HepG2 (cell line): Measurements from ENCODE around the gene CDO1. TPM values are rescaled to one million over a fixed set of nuclear protein-coding genes. Genes with fewer than 3 reads are reported as not detected.

Source experiments
- ATAC-seq: fragments of 200-7000 bp; cut with Tn5 transposase; 3 replicates; pipeline ENCODE4 v1.9.1; 2020; ENCODE audit warnings: mild to moderate bottlenecking, moderate library complexity
- BruUV-seq: library from RNA; stranded (reverse); fragments of 400-500 nt; replicated peaks from 2 replicates; lab custom pipeline; 2021; lab: Mats Ljungman, UMichigan
- CTCF ChIA-PET: fragments of 300-600 bp; formaldehyde crosslinking; extraction: SDS; loops from one replicate; lab custom pipeline; 2021; ENCODE audit warnings: low total read pairs, inconsistent platforms, low intra/inter-chr PET ratio; lab: Yijun Ruan, JAX
- POLR2A ChIA-PET: fragments of 350-600 bp; sonication (Branson Sonifier 250); formaldehyde crosslinking; loops from one replicate; lab custom pipeline; 2020; ENCODE audit warnings: antibody characterized with exemption, inconsistent platforms; lab: Yijun Ruan, JAX
- DNase-seq: peaks from one replicate; pipeline ENCODE4 v3.0.0-alpha.2; 2015; ENCODE audit warnings: low spot score
- FAIRE-seq: peaks from 3 replicates; lab custom pipeline; 2011; peaks lifted over from hg19 to GRCh38; lab: Jason Lieb, UNC
- H2AFZ ChIP-seq: one replicate; pipeline ENCODE4 v1.6.1; 2011; ENCODE audit warnings: low read length, inconsistent platforms
- H3K27ac ChIP-seq: fragments of 300-600 bp; 3 replicates; pipeline ENCODE4 v1.8.0; 2011; ENCODE audit warnings: mixed run types, mild to moderate bottlenecking, mixed read lengths, low read length, inconsistent platforms; ENCODE audit not compliant: insufficient read depth; ENCODE audit errors: extremely low read length
- H3K27me3 ChIP-seq, 2 experiments: fragments of 200-600 bp in 1 of 2; 2 replicates in 1 of 2; 3 replicates in 1 of 2; pipeline versions ENCODE4 v1.6.0 to v1.8.0; 2011; ENCODE audit warnings: low read length in 2 of 2, mild to moderate bottlenecking in 2 of 2, moderate library complexity in 2 of 2, inconsistent platforms in 1 of 2; ENCODE audit not compliant: insufficient read depth in 2 of 2, control insufficient read depth in 1 of 2
- H3K36me3 ChIP-seq, 2 experiments: fragments of 200-600 bp in 1 of 2; replicated peaks in 1 of 2; 2 replicates in 1 of 2; 3 replicates in 1 of 2; pipeline versions ENCODE4 v1.5.1 to v1.8.0; 2011; ENCODE audit warnings: low read length in 2 of 2, inconsistent platforms in 1 of 2; ENCODE audit not compliant: insufficient read depth in 2 of 2, control insufficient read depth in 1 of 2
- H3K4me1 ChIP-seq: 2 replicates; pipeline ENCODE4 v1.5.1; 2012; ENCODE audit warnings: low read length, inconsistent platforms; ENCODE audit not compliant: insufficient read depth
- H3K4me2 ChIP-seq: 2 replicates; pipeline ENCODE4 v1.6.0; 2011; ENCODE audit warnings: low read depth, low read length, inconsistent platforms
- H3K4me3 ChIP-seq, 3 experiments: fragments of 200-600 bp in 1 of 3; sonication (generic), shearing (Covaris generic) in 1 of 3; replicated peaks in 1 of 3; 2 replicates each; pipeline ENCODE4 v1.5.1; 2011 to 2016; ENCODE audit warnings: low read length in 3 of 3, inconsistent platforms in 2 of 3, low read depth in 2 of 3, mild to moderate bottlenecking in 2 of 3, control low read depth in 1 of 3, mixed read lengths in 1 of 3; ENCODE audit not compliant: insufficient read depth in 1 of 3
- H3K79me2 ChIP-seq: one replicate; pipeline ENCODE4 v1.6.1; 2011; ENCODE audit warnings: low read length, inconsistent platforms; ENCODE audit not compliant: insufficient read depth
- H3K9ac ChIP-seq: 2 replicates; pipeline ENCODE4 v1.6.0; 2011; ENCODE audit warnings: mild to moderate bottlenecking, low read depth, low read length, inconsistent platforms; ENCODE audit not compliant: insufficient read depth
- H3K9me3 ChIP-seq: 2 replicates; pipeline ENCODE4 v1.5.1; 2012; ENCODE audit warnings: mild to moderate bottlenecking, low read length
- H4K20me1 ChIP-seq: 2 replicates; pipeline ENCODE4 v1.6.0; 2011; ENCODE audit warnings: inconsistent platforms, mild to moderate bottlenecking, low read length, moderate library complexity; ENCODE audit not compliant: insufficient read depth
- ARID2 ChIP-seq: sonication (generic); formaldehyde crosslinking; IDR thresholded peaks from 2 replicates; pipeline ENCODE4 v1.8.1; 2022; ENCODE audit warnings: mild to moderate bottlenecking, missing genetic modification reagents, borderline replicate concordance
- CEBPB ChIP-seq: IDR thresholded peaks from 2 replicates; pipeline ENCODE4 v1.6.1; 2011; ENCODE audit warnings: low read depth, low read length, improper control_type of control experiment, borderline replicate concordance
- JDP2 ChIP-seq: sonication (generic); formaldehyde crosslinking; IDR thresholded peaks from 2 replicates; pipeline ENCODE4 v1.8.1; 2022; ENCODE audit warnings: missing genetic modification reagents, borderline replicate concordance
- SNAPC2 ChIP-seq: sonication (generic); formaldehyde crosslinking; IDR thresholded peaks from 2 replicates; pipeline ENCODE4 v1.8.1; 2022; ENCODE audit warnings: mild to moderate bottlenecking, missing genetic modification reagents
- SPEN ChIP-seq: sonication (generic); formaldehyde crosslinking; IDR thresholded peaks from 2 replicates; pipeline ENCODE4 v1.5.1; 2020; ENCODE audit warnings: low read depth, mild to moderate bottlenecking, missing genetic modification reagents
- ZBTB3 ChIP-seq: sonication (generic); formaldehyde crosslinking; IDR thresholded peaks from 2 replicates; pipeline ENCODE4 v1.4.0; 2020; ENCODE audit warnings: low read depth, mild to moderate bottlenecking, moderate library complexity, missing genetic modification reagents, borderline replicate concordance
- ZMAT3 ChIP-seq: sonication (generic); formaldehyde crosslinking; conservative IDR thresholded peaks from 2 replicates; pipeline ENCODE4 v1.7.0; 2021; ENCODE audit warnings: missing genetic modification reagents
- ZNF12 ChIP-seq: sonication (generic); formaldehyde crosslinking; IDR thresholded peaks from 2 replicates; pipeline ENCODE4 v1.5.0; 2020; ENCODE audit warnings: missing genetic modification reagents
- ZNF17 ChIP-seq: sonication (generic); formaldehyde crosslinking; IDR thresholded peaks from 2 replicates; pipeline ENCODE4 v1.5.0; 2020; ENCODE audit warnings: mild to moderate bottlenecking, missing genetic modification reagents
- ZNF274 ChIP-seq: sonication (generic); formaldehyde crosslinking; IDR thresholded peaks from 2 replicates; pipeline ENCODE4 v1.5.1; 2020; ENCODE audit warnings: mild to moderate bottlenecking, missing genetic modification reagents
- ZNF530 ChIP-seq: sonication (generic); formaldehyde crosslinking; IDR thresholded peaks from 2 replicates; pipeline ENCODE4 v1.5.0; 2020; ENCODE audit warnings: low read depth, mild to moderate bottlenecking, missing genetic modification reagents
- WGBS: methylation state at CpG from one replicate; pipeline ENCODE4 v1.1.6; 2017; ENCODE audit warnings: low lambda C conversion rate; 5-methylcytosine and 5-hydroxymethylcytosine counted together
- in situ Hi-C: cut with HindIII; loops from 2 replicates; pipeline ENCODE4 v1.10.0; 2017; ENCODE audit warnings: low pct_unique_long_range_greater_than_20kb; ENCODE audit not compliant: extremely low pct_ligation_motif_present
- intact Hi-C: fragments of 100-400 bp; cut with micrococcal nuclease; formaldehyde crosslinking; loops from one replicate; pipeline ENCODE4 v1.10.0; 2022; ENCODE audit not compliant: unreplicated experiment
- polyA plus RNA-seq, 8 experiments: library from polyadenylated mRNA; depleted of rRNA in 3 of 8; stranded (reverse) in 7 of 8; unstranded in 1 of 8; fragments of >200 nt; fragmentation: Illumina TruSeq in 4 of 8; extraction: Trizol in 4 of 8; gene quantifications; 2 replicates each; pipeline versions ENCODE4 v1.2.1 to v1.2.3, GENCODE V29; 2011 to 2016; ENCODE audit warnings: low read depth in 4 of 8, missing spikeins in 1 of 8, mixed read lengths in 1 of 8; ENCODE audit not compliant: insufficient read depth in 1 of 8
- total RNA-seq, 5 experiments: library from RNA; depleted of rRNA; stranded (reverse); fragments of >200 nt; fragmentation: Illumina TruSeq; extraction: Trizol; gene quantifications; 2 replicates each; pipeline ENCODE4 v1.2.3, GENCODE V29; 2016; ENCODE audit warnings: low read depth in 1 of 5
- TF ChIP-seq, protein P1 (sequence below): sonication (generic); formaldehyde crosslinking; IDR thresholded peaks from 2 replicates; pipeline ENCODE4 v1.5.0; 2020; ENCODE audit warnings: mild to moderate bottlenecking, missing genetic modification reagents, moderate library complexity
- TF ChIP-seq, protein P2 (sequence below): sonication (generic); formaldehyde crosslinking; conservative IDR thresholded peaks from 2 replicates; pipeline ENCODE4 v1.8.0; 2022; ENCODE audit warnings: low read depth, missing genetic modification reagents
- TF ChIP-seq, protein P3 (sequence below): sonication (generic); formaldehyde crosslinking; IDR thresholded peaks from 2 replicates; pipeline ENCODE4 v1.4.0; 2020; ENCODE audit warnings: mild to moderate bottlenecking, missing genetic modification reagents
- TF ChIP-seq, protein P4 (sequence below): sonication (generic); formaldehyde crosslinking; conservative IDR thresholded peaks from 2 replicates; pipeline ENCODE4 v1.8.0; 2022; ENCODE audit warnings: missing genetic modification reagents
- TF ChIP-seq, protein P5 (sequence below): IDR thresholded peaks from 2 replicates; pipeline ENCODE4 v1.6.1; 2018; ENCODE audit warnings: missing genetic modification reagents

Gene CDO1
- total and polyA plus RNA-seq, 2 of the 13 experiments (the other 11 are each of a cell fraction or from before 2014, with no cell fraction given) = 3.2 to 4.4 TPM

DNA sequence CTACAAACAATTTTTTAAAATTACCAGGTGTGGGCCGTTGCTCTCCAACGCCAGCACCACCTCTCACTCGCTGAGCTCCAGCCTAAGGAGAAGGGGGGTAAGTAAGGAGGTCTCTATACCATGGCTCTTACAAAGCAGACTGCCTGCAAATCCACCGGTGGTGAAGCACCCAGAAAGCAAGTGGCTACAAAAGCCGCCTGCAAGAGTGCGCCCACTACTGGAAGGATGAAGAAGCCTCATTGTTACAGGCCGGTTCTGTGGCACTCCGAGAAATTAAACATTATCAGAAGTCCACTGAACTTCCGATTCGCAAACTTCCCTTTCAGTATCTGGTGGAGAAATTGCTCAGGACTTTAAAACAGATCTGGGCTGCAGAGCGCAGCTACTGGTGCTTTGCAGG is 46.0 kb downstream of the CDO1 start (continued):
- TF ChIP-seq, protein P1, sequence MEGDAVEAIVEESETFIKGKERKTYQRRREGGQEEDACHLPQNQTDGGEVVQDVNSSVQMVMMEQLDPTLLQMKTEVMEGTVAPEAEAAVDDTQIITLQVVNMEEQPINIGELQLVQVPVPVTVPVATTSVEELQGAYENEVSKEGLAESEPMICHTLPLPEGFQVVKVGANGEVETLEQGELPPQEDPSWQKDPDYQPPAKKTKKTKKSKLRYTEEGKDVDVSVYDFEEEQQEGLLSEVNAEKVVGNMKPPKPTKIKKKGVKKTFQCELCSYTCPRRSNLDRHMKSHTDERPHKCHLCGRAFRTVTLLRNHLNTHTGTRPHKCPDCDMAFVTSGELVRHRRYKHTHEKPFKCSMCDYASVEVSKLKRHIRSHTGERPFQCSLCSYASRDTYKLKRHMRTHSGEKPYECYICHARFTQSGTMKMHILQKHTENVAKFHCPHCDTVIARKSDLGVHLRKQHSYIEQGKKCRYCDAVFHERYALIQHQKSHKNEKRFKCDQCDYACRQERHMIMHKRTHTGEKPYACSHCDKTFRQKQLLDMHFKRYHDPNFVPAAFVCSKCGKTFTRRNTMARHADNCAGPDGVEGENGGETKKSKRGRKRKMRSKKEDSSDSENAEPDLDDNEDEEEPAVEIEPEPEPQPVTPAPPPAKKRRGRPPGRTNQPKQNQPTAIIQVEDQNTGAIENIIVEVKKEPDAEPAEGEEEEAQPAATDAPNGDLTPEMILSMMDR (CRISPR knock-in tag) = peak; percentile 48

DNA sequence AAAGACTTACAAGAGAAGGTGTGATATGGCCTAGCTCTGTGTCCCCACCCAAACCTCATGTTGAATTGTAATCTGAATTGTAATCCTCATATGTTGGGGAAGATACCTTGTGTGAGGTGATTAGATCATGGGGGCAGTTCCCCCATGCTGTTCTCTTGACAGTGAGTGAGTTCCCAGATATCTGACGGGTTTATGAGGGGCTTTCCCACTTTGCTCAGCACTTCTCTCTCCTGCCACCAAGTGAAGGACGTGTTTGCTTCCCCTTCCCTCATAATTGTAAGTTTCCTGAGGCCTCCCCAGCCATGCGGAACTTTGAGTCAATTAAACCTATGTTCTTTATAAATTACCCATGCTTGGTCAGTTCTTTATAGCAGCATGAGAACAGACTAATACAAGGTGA is 49.0 kb downstream of the CDO1 start:
- no peak for FAIRE-seq
- TF ChIP-seq ZNF530 (CRISPR knock-in tag) = no peak
- no peak for TF ChIP-seq ZNF12 (CRISPR knock-in tag)
- no peak for TF ChIP-seq SNAPC2
- TF ChIP-seq, protein P2, sequence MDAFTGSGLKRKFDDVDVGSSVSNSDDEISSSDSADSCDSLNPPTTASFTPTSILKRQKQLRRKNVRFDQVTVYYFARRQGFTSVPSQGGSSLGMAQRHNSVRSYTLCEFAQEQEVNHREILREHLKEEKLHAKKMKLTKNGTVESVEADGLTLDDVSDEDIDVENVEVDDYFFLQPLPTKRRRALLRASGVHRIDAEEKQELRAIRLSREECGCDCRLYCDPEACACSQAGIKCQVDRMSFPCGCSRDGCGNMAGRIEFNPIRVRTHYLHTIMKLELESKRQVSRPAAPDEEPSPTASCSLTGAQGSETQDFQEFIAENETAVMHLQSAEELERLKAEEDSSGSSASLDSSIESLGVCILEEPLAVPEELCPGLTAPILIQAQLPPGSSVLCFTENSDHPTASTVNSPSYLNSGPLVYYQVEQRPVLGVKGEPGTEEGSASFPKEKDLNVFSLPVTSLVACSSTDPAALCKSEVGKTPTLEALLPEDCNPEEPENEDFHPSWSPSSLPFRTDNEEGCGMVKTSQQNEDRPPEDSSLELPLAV = no peak
- TF ChIP-seq JDP2 (CRISPR knock-in tag) = no peak
- no peak for TF ChIP-seq ZMAT3 (CRISPR knock-in tag)
- TF ChIP-seq ZBTB3 (CRISPR knock-in tag) = no peak
- TF ChIP-seq CEBPB = no peak
- TF ChIP-seq, protein P3, sequence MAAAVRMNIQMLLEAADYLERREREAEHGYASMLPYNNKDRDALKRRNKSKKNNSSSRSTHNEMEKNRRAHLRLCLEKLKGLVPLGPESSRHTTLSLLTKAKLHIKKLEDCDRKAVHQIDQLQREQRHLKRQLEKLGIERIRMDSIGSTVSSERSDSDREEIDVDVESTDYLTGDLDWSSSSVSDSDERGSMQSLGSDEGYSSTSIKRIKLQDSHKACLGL (CRISPR knock-in tag) = no peak
- TF ChIP-seq ZNF17 = no peak
- TF ChIP-seq ZNF274 (CRISPR knock-in tag) = no peak
- TF ChIP-seq, protein P4, sequence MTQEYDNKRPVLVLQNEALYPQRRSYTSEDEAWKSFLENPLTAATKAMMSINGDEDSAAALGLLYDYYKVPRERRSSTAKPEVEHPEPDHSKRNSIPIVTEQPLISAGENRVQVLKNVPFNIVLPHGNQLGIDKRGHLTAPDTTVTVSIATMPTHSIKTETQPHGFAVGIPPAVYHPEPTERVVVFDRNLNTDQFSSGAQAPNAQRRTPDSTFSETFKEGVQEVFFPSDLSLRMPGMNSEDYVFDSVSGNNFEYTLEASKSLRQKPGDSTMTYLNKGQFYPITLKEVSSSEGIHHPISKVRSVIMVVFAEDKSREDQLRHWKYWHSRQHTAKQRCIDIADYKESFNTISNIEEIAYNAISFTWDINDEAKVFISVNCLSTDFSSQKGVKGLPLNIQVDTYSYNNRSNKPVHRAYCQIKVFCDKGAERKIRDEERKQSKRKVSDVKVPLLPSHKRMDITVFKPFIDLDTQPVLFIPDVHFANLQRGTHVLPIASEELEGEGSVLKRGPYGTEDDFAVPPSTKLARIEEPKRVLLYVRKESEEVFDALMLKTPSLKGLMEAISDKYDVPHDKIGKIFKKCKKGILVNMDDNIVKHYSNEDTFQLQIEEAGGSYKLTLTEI (CRISPR knock-in tag) = no peak
- TF ChIP-seq, protein P5, sequence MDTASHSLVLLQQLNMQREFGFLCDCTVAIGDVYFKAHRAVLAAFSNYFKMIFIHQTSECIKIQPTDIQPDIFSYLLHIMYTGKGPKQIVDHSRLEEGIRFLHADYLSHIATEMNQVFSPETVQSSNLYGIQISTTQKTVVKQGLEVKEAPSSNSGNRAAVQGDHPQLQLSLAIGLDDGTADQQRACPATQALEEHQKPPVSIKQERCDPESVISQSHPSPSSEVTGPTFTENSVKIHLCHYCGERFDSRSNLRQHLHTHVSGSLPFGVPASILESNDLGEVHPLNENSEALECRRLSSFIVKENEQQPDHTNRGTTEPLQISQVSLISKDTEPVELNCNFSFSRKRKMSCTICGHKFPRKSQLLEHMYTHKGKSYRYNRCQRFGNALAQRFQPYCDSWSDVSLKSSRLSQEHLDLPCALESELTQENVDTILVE (CRISPR knock-in tag) = no peak
- TF ChIP-seq ARID2 = no peak
- no peak for TF ChIP-seq SPEN

More for the DNA sequence above, 49.0 kb downstream of the CDO1 start:
- Histone ChIP-seq H2AFZ (no peak overlapping the region), H3K9ac (no peak overlapping the region), H3K27me3 (no peaks in the 10 kb centered on the region), H3K4me2 (no peak overlapping the region), H4K20me1 (no peaks in the 10 kb centered on the region), H3K9me3 (no peaks in the 10 kb centered on the region), H3K4me1 (no peaks in the 10 kb centered on the region), H3K27ac (no peak overlapping the region), H3K4me3 (no peak overlapping the region), H3K36me3 (no peaks in the 10 kb centered on the region), H3K79me2 (no peaks in the 10 kb centered on the region)
- ChIA-PET CTCF (no interaction called here), POLR2A (no interaction called here)
- no TSS peak for BruUV-seq
- in situ Hi-C loops (no loop called here), intact Hi-C loops (no loop called here)
- WGBS = 17% methylated on average over 3 of the region's 3 CpGs
- no peak for ATAC-seq
- no peak for DNase-seq
